Neural progenitor cell (in vitro differentiated cells): ENCODE results near the gene ACTR6. TPM values are rescaled to one million over a fixed set of nuclear protein-coding genes. Genes with fewer than 3 reads are reported as not detected.

Source experiments
- DNase-seq: peaks from one replicate; pipeline ENCODE4 v3.0.0-alpha.2; 2016; ENCODE audit warnings: low spot score
- H2AFZ ChIP-seq: fragments of 200-600 bp; sonication (generic); replicated peaks from 2 replicates; pipeline ENCODE4 v1.6.1; 2016; ENCODE audit warnings: antibody characterized with exemption
- H3F3A ChIP-seq: fragments of 200-600 bp; sonication (generic); 2 replicates; pipeline ENCODE4 v1.6.1; 2016; ENCODE audit warnings: antibody characterized with exemption, low read depth
- H3K27ac ChIP-seq: fragments of 200-600 bp; sonication (generic); 2 replicates; pipeline ENCODE4 v1.5.1; 2016; ENCODE audit warnings: mild to moderate bottlenecking
- H3K27me3 ChIP-seq: fragments of 200-600 bp; sonication (generic); 2 replicates; pipeline ENCODE4 v1.6.1; 2016; ENCODE audit warnings: mild to moderate bottlenecking, moderate library complexity
- H3K36me3 ChIP-seq: fragments of 200-600 bp; sonication (generic); 2 replicates; pipeline ENCODE4 v1.5.1; 2016
- H3K4me1 ChIP-seq: fragments of 200-600 bp; sonication (generic); 2 replicates; pipeline ENCODE4 v1.6.1; 2016; ENCODE audit warnings: mixed run types
- H3K4me2 ChIP-seq: fragments of 200-600 bp; sonication (generic); 2 replicates; pipeline ENCODE4 v1.6.1; 2016
- H3K4me3 ChIP-seq: fragments of 200-600 bp; sonication (generic); 2 replicates; pipeline ENCODE4 v1.5.1; 2016
- H3K79me2 ChIP-seq: fragments of 200-600 bp; sonication (generic); 2 replicates; pipeline ENCODE4 v1.6.1; 2016; ENCODE audit warnings: low read depth
- H3K9ac ChIP-seq: fragments of 200-600 bp; sonication (generic); 2 replicates; pipeline ENCODE4 v1.6.1; 2016
- H3K9me3 ChIP-seq: fragments of 200-600 bp; sonication (generic); 2 replicates; pipeline ENCODE4 v1.5.1; 2016; ENCODE audit warnings: low read depth
- H4K20me1 ChIP-seq: fragments of 200-600 bp; sonication (generic); 2 replicates; pipeline ENCODE4 v1.6.1; 2016; ENCODE audit warnings: low read depth
- H3K27ac Mint-ChIP-seq: 3 replicates; pipeline ENCODE4 v1.8.0; 2021; ENCODE audit warnings: mixed read lengths
- H3K27me3 Mint-ChIP-seq: 2 replicates; pipeline ENCODE4 v1.8.0; 2022; ENCODE audit warnings: low read depth, mild to moderate bottlenecking, inconsistent platforms, moderate library complexity, mixed read lengths; ENCODE audit not compliant: insufficient read depth
- H3K36me3 Mint-ChIP-seq: 3 replicates; pipeline ENCODE4 v1.8.0; 2021; ENCODE audit warnings: mixed read lengths
- H3K4me1 Mint-ChIP-seq: 3 replicates; pipeline ENCODE4 v1.8.0; 2021; ENCODE audit warnings: mixed read lengths
- H3K4me3 Mint-ChIP-seq: 3 replicates; pipeline ENCODE4 v1.8.0; 2021; ENCODE audit warnings: mild to moderate bottlenecking, moderate library complexity, mixed read lengths
- H3K9me3 Mint-ChIP-seq: 3 replicates; pipeline ENCODE4 v1.8.0; 2020; ENCODE audit warnings: mixed read lengths
- CTCF ChIP-seq: fragments of 200-600 bp; sonication (generic); IDR thresholded peaks from 2 replicates; pipeline ENCODE4 v1.5.1; 2017; ENCODE audit warnings: antibody characterized with exemption, mild to moderate bottlenecking
- EZH2 ChIP-seq: fragments of 200-600 bp; sonication (generic); IDR thresholded peaks from 2 replicates; pipeline ENCODE4 v1.6.1; 2017; ENCODE audit warnings: antibody characterized with exemption, mild to moderate bottlenecking, moderate library complexity
- EZH2phosphoT487 ChIP-seq: fragments of 200-600 bp; sonication (generic); IDR thresholded peaks from 2 replicates; pipeline ENCODE4 v1.6.1; 2017; ENCODE audit warnings: antibody characterized with exemption
- total RNA-seq: library from RNA; depleted of rRNA; stranded (reverse); fragments of >200 nt; gene quantifications from 2 replicates; pipeline ENCODE4 v1.2.3, GENCODE V29; 2015; ENCODE audit warnings: low replicate concordance

ACTR6 gene
- total RNA-seq, 1 donor from 2014 or later: 87.8 TPM

GRCh38 chr12:100164153-100164704 lies 36.4 kb upstream of the ACTR6 start:
- no peak for DNase-seq
- Histone ChIP-seq H3K4me3 (no peak overlapping the region), H2AFZ (no peak overlapping the region), H3K4me2 (peak overlapping the region; percentile 65), H3K4me1 (peaks cover 8% of the 10 kb centered on the region), H4K20me1 (no peaks in the 10 kb centered on the region), H3K36me3 (no peaks in the 10 kb centered on the region), H3F3A (no peaks in the 10 kb centered on the region), H3K79me2 (no peaks in the 10 kb centered on the region), H3K27ac (no peak overlapping the region), H3K27me3 (no peaks in the 10 kb centered on the region), H3K9ac (no peak overlapping the region), H3K9me3 (no peaks in the 10 kb centered on the region)
- no peak for TF ChIP-seq EZH2phosphoT487
- Mint-ChIP-seq H3K27ac (no peak overlapping the region), H3K4me3 (peak overlapping the region; percentile 85), H3K27me3 (peaks cover 8% of the 10 kb centered on the region), H3K9me3 (no peaks in the 10 kb centered on the region), H3K36me3 (peaks cover 4% of the 10 kb centered on the region), H3K4me1 (peaks cover 19% of the 10 kb centered on the region)

- H3K27ac Mint-ChIP-seq: no peak overlapping the region
- H3K4me3 Mint-ChIP-seq: no peak overlapping the region
Observed at GRCh38 chr12:100165356-100165755, 35.3 kb upstream of the ACTR6 start.

GRCh38 chr12:100166232-100166631 lies 34.4 kb upstream of the ACTR6 start:
- TF ChIP-seq CTCF: no peak
- TF ChIP-seq EZH2: no peak
- no peak for TF ChIP-seq EZH2phosphoT487
- Mint-ChIP-seq H3K36me3 (peaks cover 4% of the 10 kb centered on the region), H3K4me1 (peaks cover 19% of the 10 kb centered on the region), H3K4me3 (no peak overlapping the region), H3K27ac (no peak overlapping the region), H3K9me3 (no peaks in the 10 kb centered on the region), H3K27me3 (peaks cover 8% of the 10 kb centered on the region)
- H3K9ac ChIP-seq: no peak overlapping the region
- H3K4me1 ChIP-seq: peaks cover 8% of the 10 kb centered on the region
- no peaks in the 10 kb centered on the region for H3F3A ChIP-seq
- no peaks in the 10 kb centered on the region for H3K9me3 ChIP-seq
- no peaks in the 10 kb centered on the region for H4K20me1 ChIP-seq
- no peak overlapping the region for H3K4me3 ChIP-seq
- no peak overlapping the region for H3K4me2 ChIP-seq
- no peak for DNase-seq
- no peak overlapping the region for H3K27ac ChIP-seq
- no peak overlapping the region for H2AFZ ChIP-seq
- H3K79me2 ChIP-seq: no peaks in the 10 kb centered on the region
- no peaks in the 10 kb centered on the region for H3K27me3 ChIP-seq
- no peaks in the 10 kb centered on the region for H3K36me3 ChIP-seq

More at GRCh38 chr12:100165356-100165755, 35.3 kb upstream of the ACTR6 start:
- TF ChIP-seq CTCF (no peak), EZH2phosphoT487 (no peak), EZH2 (no peak)
- Histone ChIP-seq H3K27ac (no peak overlapping the region), H2AFZ (no peak overlapping the region), H3K79me2 (no peaks in the 10 kb centered on the region), H3K36me3 (no peaks in the 10 kb centered on the region), H3K4me1 (peaks cover 8% of the 10 kb centered on the region), H4K20me1 (no peaks in the 10 kb centered on the region), H3K4me3 (no peak overlapping the region), H3K9ac (no peak overlapping the region), H3F3A (no peaks in the 10 kb centered on the region), H3K9me3 (no peaks in the 10 kb centered on the region), H3K27me3 (no peaks in the 10 kb centered on the region), H3K4me2 (no peak overlapping the region)
- DNase-seq: no peak
- H3K9me3 Mint-ChIP-seq: no peaks in the 10 kb centered on the region
- peaks cover 19% of the 10 kb centered on the region for H3K4me1 Mint-ChIP-seq
- H3K27me3 Mint-ChIP-seq: peaks cover 8% of the 10 kb centered on the region
- peaks cover 4% of the 10 kb centered on the region for H3K36me3 Mint-ChIP-seq

GRCh38 chr12:100168562-100168961 lies 32.1 kb upstream of the ACTR6 start:
- no peaks in the 10 kb centered on the region for H3K36me3 ChIP-seq
- H4K20me1 ChIP-seq: no peaks in the 10 kb centered on the region
- H3F3A ChIP-seq: no peaks in the 10 kb centered on the region
- no peak overlapping the region for H3K4me3 ChIP-seq
- peaks cover 5% of the 10 kb centered on the region for H3K4me1 ChIP-seq
- Mint-ChIP-seq H3K4me3 (no peak overlapping the region), H3K27ac (no peak overlapping the region), H3K9me3 (no peaks in the 10 kb centered on the region), H3K36me3 (peaks cover 4% of the 10 kb centered on the region), H3K4me1 (peaks cover 14% of the 10 kb centered on the region), H3K27me3 (peaks cover 8% of the 10 kb centered on the region)
- H3K4me2 ChIP-seq: no peak overlapping the region
- no peak overlapping the region for H2AFZ ChIP-seq
- no peak overlapping the region for H3K9ac ChIP-seq
- no peaks in the 10 kb centered on the region for H3K27me3 ChIP-seq
- no peak for TF ChIP-seq EZH2phosphoT487
- no peak for TF ChIP-seq EZH2
- TF ChIP-seq CTCF: no peak
- no peak for DNase-seq
- H3K9me3 ChIP-seq: no peaks in the 10 kb centered on the region
- no peaks in the 10 kb centered on the region for H3K79me2 ChIP-seq
- H3K27ac ChIP-seq: no peak overlapping the region
